Astrocyte of the cerebellum (primary cell): ENCODE results near the gene GRID1.

Source experiments
- DNase-seq: peaks from one replicate; pipeline ENCODE4 v3.0.0-alpha.2; 2011; ENCODE audit warnings: low read depth
- H3K4me3 ChIP-seq: 2 replicates; pipeline ENCODE4 v1.5.1; 2011; ENCODE audit warnings: mild to moderate bottlenecking, low read depth, low read length, moderate library complexity
- CTCF ChIP-seq: IDR thresholded peaks from 2 replicates; pipeline ENCODE4 v1.5.1; 2012; ENCODE audit warnings: low read length, low read depth, moderate library complexity, mild to moderate bottlenecking; ENCODE audit errors: missing control alignments
- in situ Hi-C: cut with HindIII; loops from 2 replicates; pipeline ENCODE4 v1.10.0; 2017; ENCODE audit warnings: low sequenced_read_pairs

The GRID1 gene

GRCh38 chr10:86191686-86192085 lies 174.9 kb downstream of the GRID1 start:
- no peak overlapping the region for H3K4me3 ChIP-seq
- in situ Hi-C loops = no loop called here
- no peak for DNase-seq
- TF ChIP-seq CTCF = no peak

- in situ Hi-C loops = no loop called here
- no peak for DNase-seq
- no peak overlapping the region for H3K4me3 ChIP-seq
- TF ChIP-seq CTCF = no peak
These were observed 175.4 kb downstream of the GRID1 start for GRCh38 chr10:86191166-86191565.

GRCh38 chr10:86190291-86190690 lies 176.3 kb downstream of the GRID1 start:
- no peak for DNase-seq
- TF ChIP-seq CTCF = no peak
- in situ Hi-C loops = no loop called here

GRCh38 chr10:86189891-86190290 lies 176.7 kb downstream of the GRID1 start:
- DNase-seq = no peak
- no peak for TF ChIP-seq CTCF
- in situ Hi-C loops = no loop called here
- no peak overlapping the region for H3K4me3 ChIP-seq

More at GRCh38 chr10:86190291-86190690, 176.3 kb downstream of the GRID1 start:
- no peak overlapping the region for H3K4me3 ChIP-seq

- DNase-seq = no peak
- in situ Hi-C loops = no loop called here
These were observed 177.6 kb downstream of the GRID1 start for GRCh38 chr10:86188796-86189558.

GRCh38 chr10:86188326-86188725 lies 178.3 kb downstream of the GRID1 start:
- in situ Hi-C loops = no loop called here
- TF ChIP-seq CTCF = no peak
- no peak overlapping the region for H3K4me3 ChIP-seq
- no peak for DNase-seq

More at GRCh38 chr10:86188796-86189558, 177.6 kb downstream of the GRID1 start:
- no peak overlapping the region for H3K4me3 ChIP-seq
- TF ChIP-seq CTCF = no peak
